HG03521 (cell line): ENCODE measurements around the gene GPR85.
"Not testable (repeated sequence)": the region's sequence is repeated elsewhere in the genome, so short reads cannot be mapped to it uniquely, and the experiment has no call there.

Source experiments
- ATAC-seq: cut with Tn5 transposase; IDR thresholded peaks from one replicate; pipeline ENCODE4 v1.9.1; 2021; ENCODE audit warnings: mild to moderate bottlenecking, moderate library complexity; ENCODE audit not compliant: unreplicated experiment

Gene GPR85, protein sequence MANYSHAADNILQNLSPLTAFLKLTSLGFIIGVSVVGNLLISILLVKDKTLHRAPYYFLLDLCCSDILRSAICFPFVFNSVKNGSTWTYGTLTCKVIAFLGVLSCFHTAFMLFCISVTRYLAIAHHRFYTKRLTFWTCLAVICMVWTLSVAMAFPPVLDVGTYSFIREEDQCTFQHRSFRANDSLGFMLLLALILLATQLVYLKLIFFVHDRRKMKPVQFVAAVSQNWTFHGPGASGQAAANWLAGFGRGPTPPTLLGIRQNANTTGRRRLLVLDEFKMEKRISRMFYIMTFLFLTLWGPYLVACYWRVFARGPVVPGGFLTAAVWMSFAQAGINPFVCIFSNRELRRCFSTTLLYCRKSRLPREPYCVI

GRCh38 chr7:113086431-113086888 lies at the start of gene GPR85:
Gene GPR85 (minus strand): TSS chr7:113086827. CDS start chr7:113084721, 2,106 bp downstream.
- ATAC-seq = peak; percentile 73

DNA sequence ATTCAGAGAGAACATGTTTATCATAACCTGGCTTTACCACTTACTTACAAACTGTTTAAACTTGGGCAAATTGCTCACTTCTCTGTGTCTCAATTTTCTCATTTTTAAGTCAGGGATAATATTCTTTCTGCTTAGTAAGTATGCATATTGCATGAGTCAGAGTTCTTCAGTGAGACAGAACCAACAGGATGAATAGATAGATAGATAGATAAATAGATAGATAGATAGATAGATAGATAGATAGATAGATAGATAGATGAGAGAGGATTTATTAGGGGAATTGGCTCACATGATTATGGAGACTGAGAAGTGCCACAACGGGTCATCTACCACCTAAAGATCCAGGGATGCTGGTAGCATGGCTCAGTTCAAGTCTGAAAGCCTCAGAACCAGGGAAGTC lies 47.4 kb upstream of the GPR85 start:
- ATAC-seq = no peak

DNA sequence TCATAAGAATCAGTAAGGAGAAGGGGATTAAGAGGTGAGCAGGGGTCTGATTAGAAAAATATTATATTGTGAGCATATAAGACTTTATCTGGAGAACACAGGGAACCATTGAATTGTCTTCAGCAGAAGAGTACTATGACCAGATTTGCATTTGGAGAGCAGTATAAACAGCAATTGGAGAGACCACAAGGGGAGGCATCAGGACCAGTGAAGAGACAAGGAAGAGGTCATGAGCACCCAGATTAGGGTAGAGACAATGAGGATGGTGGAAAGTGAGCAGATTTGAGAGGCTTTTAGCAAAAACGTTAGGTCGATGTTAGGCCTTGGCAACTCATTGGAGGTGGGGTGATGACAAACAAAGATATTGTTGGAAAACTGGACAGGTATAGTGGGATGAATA lies 44.7 kb upstream of the GPR85 start:
- no peak for ATAC-seq

- no peak for ATAC-seq
These were observed 41.4 kb upstream of the GPR85 start for GRCh38 chr7:113128031-113128430.

- ATAC-seq = no peak
These were observed 39.1 kb upstream of the GPR85 start for GRCh38 chr7:113125728-113126127.

- ATAC-seq = no peak
These were observed 36.1 kb upstream of the GPR85 start for GRCh38 chr7:113122744-113123143.

DNA sequence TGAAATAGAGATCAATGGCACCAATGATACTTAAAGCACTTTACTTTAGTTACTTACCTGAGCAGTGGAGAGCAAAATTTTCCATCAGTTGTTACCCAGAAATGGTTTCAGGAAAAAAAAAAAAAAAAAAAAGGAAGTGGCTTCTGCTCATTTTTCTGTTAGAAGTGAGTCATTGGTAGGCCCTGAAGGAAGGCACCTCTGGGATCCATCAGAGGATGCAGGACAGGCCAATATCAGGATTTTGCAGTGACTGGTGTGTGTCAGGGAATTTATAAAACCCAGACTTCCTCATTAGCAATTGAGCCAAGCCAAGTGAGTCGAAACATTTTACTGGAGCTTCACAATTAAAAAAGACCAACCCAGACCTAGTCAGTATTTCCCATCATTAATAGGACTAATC lies 34.0 kb upstream of the GPR85 start:
- ATAC-seq = no peak

- ATAC-seq = no peak
These were observed 32.8 kb upstream of the GPR85 start for GRCh38 chr7:113119429-113119828.

GRCh38 chr7:113118074-113118959 lies 31.7 kb upstream of the GPR85 start, which contains the start of gene SMIM30:
Gene SMIM30 (minus strand): TSS chr7:113118554. CDS start chr7:113117578, 976 bp downstream.
- peak; percentile 100 for ATAC-seq

DNA sequence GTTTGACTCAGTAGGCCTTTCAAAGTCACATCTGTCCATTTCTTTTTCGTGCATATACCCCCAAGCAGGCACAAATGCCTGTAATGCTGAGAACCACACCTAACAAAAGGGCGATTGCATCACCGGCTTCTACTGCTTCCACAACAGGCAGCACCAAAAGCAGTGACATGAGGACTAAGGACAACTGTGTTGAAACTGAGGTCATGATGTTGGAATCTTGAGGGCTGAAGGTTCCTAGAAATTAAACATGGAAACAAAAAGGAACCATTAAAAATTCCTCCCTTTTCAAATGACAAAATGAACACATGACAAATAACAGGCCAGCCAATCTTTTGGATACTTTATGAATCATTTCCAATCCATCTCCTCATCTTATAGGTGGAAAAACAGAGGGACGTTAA lies 30.7 kb upstream of the GPR85 start:
- ATAC-seq = not testable (repeated sequence)

- ATAC-seq = peak; percentile 26
These were observed 27.3 kb upstream of the GPR85 start for GRCh38 chr7:113113912-113114311.

- no peak for ATAC-seq
These were observed 23.1 kb upstream of the GPR85 start for GRCh38 chr7:113109718-113110117.

DNA sequence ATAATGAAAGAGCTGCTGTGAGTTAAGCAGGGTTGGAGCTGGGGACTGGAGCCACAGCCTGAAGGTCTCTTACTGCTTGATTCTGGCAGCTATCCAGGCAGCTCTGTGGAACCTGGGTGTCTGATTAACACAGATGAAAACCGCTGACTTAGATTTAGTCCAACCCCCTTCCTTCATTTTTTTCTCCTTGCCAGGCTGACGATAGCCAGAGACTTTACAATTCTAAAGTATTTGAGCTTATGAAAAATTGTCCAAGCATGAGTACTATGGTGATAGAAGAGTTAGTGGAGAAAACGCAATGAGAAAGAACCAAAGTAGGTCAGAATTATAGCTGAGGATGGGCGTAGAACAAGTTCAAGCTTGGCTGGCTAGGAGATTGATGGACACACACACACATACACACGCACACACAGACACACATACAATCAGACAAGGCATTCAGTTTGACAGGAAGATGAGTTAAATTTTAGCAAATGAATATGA lies 13.5 kb upstream of the GPR85 start:
- ATAC-seq = no peak

GRCh38 chr7:113099284-113099919 lies 12.8 kb upstream of the GPR85 start:
- ATAC-seq = no peak

- no peak for ATAC-seq
These were observed 8.1 kb upstream of the GPR85 start for GRCh38 chr7:113094517-113095249.

DNA sequence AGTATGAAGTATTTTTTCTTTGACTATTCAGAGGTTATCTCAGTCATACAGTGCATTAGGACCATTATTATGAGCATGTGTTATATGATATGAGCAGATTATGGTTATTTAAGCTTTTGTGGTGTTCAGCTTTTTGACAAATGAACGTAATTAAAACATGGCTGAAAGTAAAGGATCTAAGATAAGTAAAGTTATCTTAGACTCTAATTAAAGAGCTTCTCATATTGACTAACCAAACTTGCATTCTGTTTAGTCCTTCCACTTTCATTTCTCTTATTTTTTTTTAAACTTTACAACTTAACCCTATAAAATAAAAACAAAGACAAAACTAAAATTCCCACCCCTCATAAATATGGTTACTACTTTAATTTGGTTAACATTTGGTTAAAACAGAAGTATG lies 6.9 kb upstream of the GPR85 start:
- no peak for ATAC-seq

DNA sequence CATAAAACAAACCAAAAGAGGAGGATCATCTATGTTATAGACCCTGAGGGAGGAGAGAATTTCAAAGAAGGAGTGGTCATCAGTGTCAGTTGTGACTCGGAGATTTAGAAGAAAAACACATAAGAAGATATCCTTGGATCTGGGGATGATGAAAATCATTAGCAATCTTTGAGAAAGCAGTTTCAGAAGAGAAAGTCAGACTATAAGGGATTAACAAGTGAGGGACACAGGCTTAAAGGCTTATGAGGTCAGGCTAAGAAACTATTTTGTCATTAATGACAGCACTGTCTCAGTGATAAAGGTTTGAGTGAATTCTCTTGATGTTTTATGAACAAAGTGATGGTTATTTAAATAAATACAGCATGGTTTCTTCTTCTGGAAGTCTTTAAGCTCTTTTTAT lies 6.1 kb upstream of the GPR85 start:
- no peak for ATAC-seq

GRCh38 chr7:113087071-113087998 lies 708 bp upstream of the GPR85 start:
- ATAC-seq = no peak

- ATAC-seq = no peak
These were observed 741 bp downstream of the GPR85 start for GRCh38 chr7:113085781-113086390.
